Gastrocnemius medialis (tissue), 4 donors: ENCODE results near the gene VTN.

ENCODE experiments used
- CTCF ChIP-seq, 5 experiments: fragments of 450-650 bp in 3 of 5; fragments of 200-600 bp in 2 of 5; sonication (generic) in 2 of 5; IDR thresholded peaks in 4 of 5; conservative IDR thresholded peaks in 1 of 5; 1 replicate in 4 of 5; 2 replicates in 1 of 5; pipeline ENCODE4 v1.5.1; 2016 to 2019; ENCODE audit warnings: antibody characterized with exemption in 5 of 5, mild to moderate bottlenecking in 3 of 5, moderate library complexity in 3 of 5
- POLR2A ChIP-seq, 2 donors: fragments of 450-650 bp; IDR thresholded peaks; one replicate each; pipeline ENCODE4 v1.6.1; 2017; ENCODE audit warnings: antibody characterized with exemption in 2 of 2, mild to moderate bottlenecking in 2 of 2, moderate library complexity in 2 of 2

GRCh38 chr17:28390141-28390540, 20.0 kb upstream of the VTN start:
- no peak for TF ChIP-seq POLR2A (IDR thresholded peaks at IDR 0.05)
- no peak for TF ChIP-seq CTCF (IDR thresholded peaks at IDR 0.05 in 4 of 5, conservative IDR thresholded peaks at IDR 0.05 in 1 of 5)
